Transverse colon (tissue), 4 donors: Measurements from ENCODE around the gene COG4. TPM values are rescaled to one million over a fixed set of nuclear protein-coding genes. Genes with fewer than 3 reads are reported as not detected.
A peak's percentile ranks its signal among the peaks of the same experiment; 100 is the strongest.

Source experiments
- DNase-seq: peaks from one replicate; pipeline ENCODE4 v3.0.0-alpha.2; 2019
- H3K27ac ChIP-seq, 4 donors: fragments of 200-600 bp; sonication (generic); 2 replicates each; pipeline ENCODE4 v1.5.1; 2016 to 2018; ENCODE audit warnings: inconsistent platforms in 4 of 4
- H3K27me3 ChIP-seq: fragments of 200-600 bp; sonication (generic); 2 replicates; pipeline ENCODE4 v1.5.1; 2017; ENCODE audit warnings: inconsistent platforms
- H3K36me3 ChIP-seq, 4 donors: fragments of 200-600 bp; sonication (generic); 2 replicates each; pipeline ENCODE4 v1.5.1; 2017 to 2019; ENCODE audit warnings: inconsistent platforms in 4 of 4
- H3K4me1 ChIP-seq, 4 donors: fragments of 200-600 bp; sonication (generic); 2 replicates each; pipeline ENCODE4 v1.5.1; 2017 to 2020; ENCODE audit warnings: inconsistent platforms in 4 of 4
- H3K4me3 ChIP-seq, 4 donors: fragments of 200-600 bp; sonication (generic); 1 replicate in 1 of 4; 2 replicates in 3 of 4; pipeline versions ENCODE4 v1.5.1 to v1.6.1; 2017 to 2019; ENCODE audit warnings: inconsistent platforms in 4 of 4
- H3K9me3 ChIP-seq, 2 donors: fragments of 200-600 bp; sonication (generic); 2 replicates each; pipeline ENCODE4 v1.5.1; 2017 to 2019; ENCODE audit warnings: inconsistent platforms in 2 of 2
- EP300 ChIP-seq: sonication (generic); formaldehyde crosslinking; IDR thresholded peaks from one replicate; pipeline ENCODE4 v1.6.1; 2017; ENCODE audit warnings: antibody characterized with exemption, low read depth
- POLR2A ChIP-seq: fragments of 450-650 bp; IDR thresholded peaks from one replicate; pipeline ENCODE4 v1.6.1; 2016; ENCODE audit warnings: antibody characterized with exemption, mild to moderate bottlenecking, moderate library complexity
- POLR2AphosphoS5 ChIP-seq, 3 donors: sonication (generic); formaldehyde crosslinking; IDR thresholded peaks; one replicate each; pipeline ENCODE4 v1.6.1; 2016; ENCODE audit warnings: antibody characterized with exemption in 3 of 3
- WGBS, 2 donors: methylation state at CpG; one replicate each; pipeline ENCODE4 v1.1.5; 2018; ENCODE audit warnings: low coverage in 1 of 2; 5-methylcytosine and 5-hydroxymethylcytosine counted together
- in situ Hi-C, 4 donors: fragments of 200-750 bp; cut with MboI; loops; one replicate each; pipeline versions ENCODE4 v1.15.0 to v1.15.1; 2017; ENCODE audit warnings: low sequenced_read_pairs in 3 of 4, low pct_ligation_motif_present in 1 of 4, low pct_unique_long_range_greater_than_20kb in 1 of 4
- intact Hi-C: fragments of 100-400 bp; cut with DNase I; formaldehyde crosslinking; loops from one replicate; pipeline ENCODE4 v1.15.1; 2023; ENCODE audit warnings: low total_unique reads
- total RNA-seq, 4 donors: library from RNA; depleted of rRNA; stranded (reverse); fragments of >200 nt; gene quantifications; one replicate each; pipeline ENCODE4 v1.1.0, GENCODE V29; 2016
- TF ChIP-seq, protein P1 (sequence below), 5 experiments: fragments of 200-600 bp in 3 of 5; fragments of 450-650 bp in 2 of 5; sonication (generic) in 3 of 5; IDR thresholded peaks; 1 replicate in 2 of 5; 2 replicates in 3 of 5; pipeline ENCODE4 v1.5.1; 2016 to 2017; ENCODE audit warnings: antibody characterized with exemption in 5 of 5, inconsistent platforms in 3 of 5, mild to moderate bottlenecking in 2 of 5, moderate library complexity in 1 of 5

The COG4 gene
- total RNA-seq, 4 donors from 2014 or later = 55.4 to 200 (median 64.0) TPM

- TF ChIP-seq EP300 (no peak), POLR2AphosphoS5 (IDR thresholded peaks at IDR 0.05) (no peak), POLR2A (no peak)
- TF ChIP-seq, protein P1, sequence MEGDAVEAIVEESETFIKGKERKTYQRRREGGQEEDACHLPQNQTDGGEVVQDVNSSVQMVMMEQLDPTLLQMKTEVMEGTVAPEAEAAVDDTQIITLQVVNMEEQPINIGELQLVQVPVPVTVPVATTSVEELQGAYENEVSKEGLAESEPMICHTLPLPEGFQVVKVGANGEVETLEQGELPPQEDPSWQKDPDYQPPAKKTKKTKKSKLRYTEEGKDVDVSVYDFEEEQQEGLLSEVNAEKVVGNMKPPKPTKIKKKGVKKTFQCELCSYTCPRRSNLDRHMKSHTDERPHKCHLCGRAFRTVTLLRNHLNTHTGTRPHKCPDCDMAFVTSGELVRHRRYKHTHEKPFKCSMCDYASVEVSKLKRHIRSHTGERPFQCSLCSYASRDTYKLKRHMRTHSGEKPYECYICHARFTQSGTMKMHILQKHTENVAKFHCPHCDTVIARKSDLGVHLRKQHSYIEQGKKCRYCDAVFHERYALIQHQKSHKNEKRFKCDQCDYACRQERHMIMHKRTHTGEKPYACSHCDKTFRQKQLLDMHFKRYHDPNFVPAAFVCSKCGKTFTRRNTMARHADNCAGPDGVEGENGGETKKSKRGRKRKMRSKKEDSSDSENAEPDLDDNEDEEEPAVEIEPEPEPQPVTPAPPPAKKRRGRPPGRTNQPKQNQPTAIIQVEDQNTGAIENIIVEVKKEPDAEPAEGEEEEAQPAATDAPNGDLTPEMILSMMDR (IDR thresholded peaks at IDR 0.05) = no peak
- H3K27me3 ChIP-seq = no peaks in the 10 kb centered on the region
- H3K4me1 ChIP-seq = no peaks in the 10 kb centered on the region
- no peak overlapping the region for H3K4me3 ChIP-seq
- no peak for DNase-seq
- no peaks in the 10 kb centered on the region for H3K9me3 ChIP-seq
- in situ Hi-C loops = loop anchor here in 1 of 4 donors (25.0 kb wide), 1 partner anchor 108 kb away; no protein-coding TSS in a partner anchor
- peaks cover 0 to 3% (median 0%) of the 10 kb centered on the region in 4 donors for H3K36me3 ChIP-seq
- intact Hi-C loops = no loop called here
- no peak overlapping the region for H3K27ac ChIP-seq
- WGBS, 2 donors = 80 to 95% methylated on average over 1 to 10 of the region's 10 CpGs
Measured at GRCh38 chr16:70470141-70470926, 53.0 kb downstream of the COG4 start.

GRCh38 chr16:70468776-70469525, 54.4 kb downstream of the COG4 start:
- Histone ChIP-seq H3K4me1 (no peaks in the 10 kb centered on the region), H3K4me3 (no peak overlapping the region), H3K36me3 (peaks cover 0 to 4% (median under 1%) of the 10 kb centered on the region in 4 donors), H3K27me3 (no peaks in the 10 kb centered on the region), H3K27ac (no peak overlapping the region), H3K9me3 (no peaks in the 10 kb centered on the region)
- intact Hi-C loops = no loop called here
- TF ChIP-seq EP300 (no peak), POLR2AphosphoS5 (IDR thresholded peaks at IDR 0.05) (no peak), POLR2A (no peak)
- TF ChIP-seq, protein P1 (IDR thresholded peaks at IDR 0.05) = no peak
- DNase-seq = no peak
- in situ Hi-C loops = loop anchor here in 2 of 4 donors (10.0 to 25.0 kb wide), 2 partner anchors 64 to 107 kb away; no protein-coding TSS in a partner anchor
- 96 to 100% methylated on average over 2 to 10 of the region's 16 CpGs for WGBS, 2 donors

GRCh38 chr16:70467608-70468007, 55.7 kb downstream of the COG4 start:
- Histone ChIP-seq H3K27ac (no peak overlapping the region), H3K36me3 (peaks cover 0 to 6% (median 2%) of the 10 kb centered on the region in 4 donors), H3K27me3 (no peaks in the 10 kb centered on the region), H3K4me3 (no peak overlapping the region), H3K9me3 (no peaks in the 10 kb centered on the region), H3K4me1 (no peaks in the 10 kb centered on the region)
- intact Hi-C loops = no loop called here
- no peak for DNase-seq
- TF ChIP-seq, protein P1 (IDR thresholded peaks at IDR 0.05) = no peak
- TF ChIP-seq POLR2AphosphoS5 (IDR thresholded peaks at IDR 0.05) = no peak
- TF ChIP-seq EP300 = no peak
- TF ChIP-seq POLR2A = no peak
- in situ Hi-C loops = loop anchor here in 2 of 4 donors (10.0 to 25.0 kb wide), 2 partner anchors 63 to 105 kb away; no protein-coding TSS in a partner anchor
- WGBS, 2 donors = 97% methylated on average over 8 of the region's 8 CpGs; no CpG with 5 or more reads in 1 of the 2 donors

- H3K27me3 ChIP-seq = no peaks in the 10 kb centered on the region
- intact Hi-C loops = no loop called here
- WGBS, 2 donors = 93% methylated on average over 3 of the region's 11 CpGs; no CpG with 5 or more reads in 1 of the 2 donors
- H3K36me3 ChIP-seq = peaks cover 0 to 6% (median 2%) of the 10 kb centered on the region in 4 donors
- DNase-seq = no peak
- no peaks in the 10 kb centered on the region for H3K4me1 ChIP-seq
- in situ Hi-C loops = loop anchor here in 2 of 4 donors (10.0 to 25.0 kb wide), 2 partner anchors 62 to 105 kb away; no protein-coding TSS in a partner anchor
- no peaks in the 10 kb centered on the region for H3K9me3 ChIP-seq
- H3K27ac ChIP-seq = no peak overlapping the region
- H3K4me3 ChIP-seq = no peak overlapping the region
- TF ChIP-seq, protein P1 (IDR thresholded peaks at IDR 0.05) = peak in 4 of 5 experiments; percentile 13 to 27 (median 16)
- no peak for TF ChIP-seq POLR2A
Measured at GRCh38 chr16:70467113-70467512, 56.2 kb downstream of the COG4 start.
